ENCODE data around the gene SARNP. TPM values are rescaled to one million over a fixed set of nuclear protein-coding genes. Genes with fewer than 3 reads are reported as not detected.
A peak's percentile ranks its signal among the peaks of the same experiment; 100 is the strongest.

SARNP gene
- total RNA-seq, 4 donors from 2014 or later: 46.5 to 66.2 (median 62.8) TPM

GRCh38 chr12:55827806-55828205, 10.3 kb upstream of the SARNP start:
- intact Hi-C loops (cut with DNase I; ENCODE audit: low total_unique reads): no loop called here
- TF ChIP-seq CTCF (IDR thresholded peaks at IDR 0.05 in 4 of 5, conservative IDR thresholded peaks at IDR 0.05 in 1 of 5) (no peak), POLR2A (IDR thresholded peaks at IDR 0.05) (no peak)
- peaks cover 38 to 39% of the 10 kb centered on the region in 2 donors for H3K4me1 ChIP-seq
- H3K27ac ChIP-seq: peak overlapping the region in 2 of 4 donors; percentile 86 to 89
- no peaks in the 10 kb centered on the region for H3K9me3 ChIP-seq
- H3K36me3 ChIP-seq: peaks cover 0 to 3% of the 10 kb centered on the region in 2 donors
- DNase-seq (no peak), ATAC-seq (no peak)
- no peak overlapping the region for H3K4me3 ChIP-seq
- in situ Hi-C loops (cut with MboI; ENCODE audit: low sequenced_read_pairs in 4 of 4): loop anchor here in 1 of 4 donors (10.0 kb wide), 1 partner anchor 93 kb away; no protein-coding TSS in a partner anchor
- H3K27me3 ChIP-seq: no peaks in the 10 kb centered on the region

GRCh38 chr12:55824726-55825125, 7.2 kb upstream of the SARNP start:
- no peak for ATAC-seq
- in situ Hi-C loops (cut with MboI; ENCODE audit: low sequenced_read_pairs in 4 of 4) (loop anchor here in 2 of 4 donors (10.0 to 25.0 kb wide), 3 partner anchors 90 to 162 kb away; partner anchors contain the start of genes DGKA (in 1 of the 2) and PYM1 (in 1 of the 2)), intact Hi-C loops (cut with DNase I; ENCODE audit: low total_unique reads) (no loop called here)
- Histone ChIP-seq H3K36me3 (peaks cover 3 to 34% of the 10 kb centered on the region in 2 donors), H3K9me3 (no peaks in the 10 kb centered on the region), H3K27me3 (no peaks in the 10 kb centered on the region), H3K4me1 (peaks cover 32 to 34% of the 10 kb centered on the region in 2 donors), H3K4me3 (no peak overlapping the region), H3K27ac (peak overlapping the region in 1 of 4 donors; percentile 25)
- TF ChIP-seq CTCF (IDR thresholded peaks at IDR 0.05 in 4 of 5, conservative IDR thresholded peaks at IDR 0.05 in 1 of 5): no peak
- no peak for TF ChIP-seq POLR2A (IDR thresholded peaks at IDR 0.05)
- no peak for DNase-seq

GRCh38 chr12:55823419-55823818, 5.9 kb upstream of the SARNP start:
- intact Hi-C loops (cut with DNase I; ENCODE audit: low total_unique reads) (no loop called here), in situ Hi-C loops (cut with MboI; ENCODE audit: low sequenced_read_pairs in 4 of 4) (loop anchor here in 2 of 4 donors (10.0 to 25.0 kb wide), 3 partner anchors 89 to 161 kb away; partner anchors contain the start of genes DGKA (in 1 of the 2) and PYM1 (in 1 of the 2))
- peaks cover 26 to 34% of the 10 kb centered on the region in 2 donors for H3K4me1 ChIP-seq
- peaks cover 3 to 38% of the 10 kb centered on the region in 2 donors for H3K36me3 ChIP-seq
- no peak for TF ChIP-seq CTCF (IDR thresholded peaks at IDR 0.05 in 4 of 5, conservative IDR thresholded peaks at IDR 0.05 in 1 of 5)
- no peak for TF ChIP-seq POLR2A (IDR thresholded peaks at IDR 0.05)
- no peak for DNase-seq
- H3K9me3 ChIP-seq: no peaks in the 10 kb centered on the region
- no peaks in the 10 kb centered on the region for H3K27me3 ChIP-seq
- no peak for ATAC-seq
- no peak overlapping the region for H3K4me3 ChIP-seq
- no peak overlapping the region for H3K27ac ChIP-seq

GRCh38 chr12:55822228-55822627, 4.7 kb upstream of the SARNP start:
- Histone ChIP-seq H3K27me3 (no peaks in the 10 kb centered on the region), H3K27ac (no peak overlapping the region), H3K36me3 (peaks cover 3 to 38% of the 10 kb centered on the region in 2 donors), H3K4me3 (no peak overlapping the region), H3K9me3 (no peaks in the 10 kb centered on the region), H3K4me1 (peaks cover 17 to 23% of the 10 kb centered on the region in 2 donors)
- TF ChIP-seq CTCF (IDR thresholded peaks at IDR 0.05 in 4 of 5, conservative IDR thresholded peaks at IDR 0.05 in 1 of 5) (no peak), POLR2A (IDR thresholded peaks at IDR 0.05) (no peak)
- intact Hi-C loops (cut with DNase I; ENCODE audit: low total_unique reads) (no loop called here), in situ Hi-C loops (cut with MboI; ENCODE audit: low sequenced_read_pairs in 4 of 4) (loop anchor here in 2 of 4 donors (10.0 to 25.0 kb wide), 3 partner anchors 87 to 160 kb away; partner anchors contain the start of genes DGKA (in 1 of the 2) and PYM1 (in 1 of the 2))
- no peak for DNase-seq
- ATAC-seq: no peak

Data from gastrocnemius medialis (tissue), 4 donors.